NCI-H2196 treated with DMSO at 0.1 percent for 48 hours (cell line): ENCODE measurements around the gene DBP.
A peak's percentile ranks its signal among the peaks of the same experiment; 100 is the strongest.

Source experiments
- DNase-seq: peaks from one replicate; lab custom pipeline; 2025; ENCODE audit not compliant: unreplicated experiment; lab: John Stamatoyannopoulos, UW

The DBP gene

GRCh38 chr19:48628486-48629296 is 8.5 kb downstream of the DBP start:
- no peak for DNase-seq

GRCh38 chr19:48627865-48628314 is 9.3 kb downstream of the DBP start:
- DNase-seq: no peak

DNA sequence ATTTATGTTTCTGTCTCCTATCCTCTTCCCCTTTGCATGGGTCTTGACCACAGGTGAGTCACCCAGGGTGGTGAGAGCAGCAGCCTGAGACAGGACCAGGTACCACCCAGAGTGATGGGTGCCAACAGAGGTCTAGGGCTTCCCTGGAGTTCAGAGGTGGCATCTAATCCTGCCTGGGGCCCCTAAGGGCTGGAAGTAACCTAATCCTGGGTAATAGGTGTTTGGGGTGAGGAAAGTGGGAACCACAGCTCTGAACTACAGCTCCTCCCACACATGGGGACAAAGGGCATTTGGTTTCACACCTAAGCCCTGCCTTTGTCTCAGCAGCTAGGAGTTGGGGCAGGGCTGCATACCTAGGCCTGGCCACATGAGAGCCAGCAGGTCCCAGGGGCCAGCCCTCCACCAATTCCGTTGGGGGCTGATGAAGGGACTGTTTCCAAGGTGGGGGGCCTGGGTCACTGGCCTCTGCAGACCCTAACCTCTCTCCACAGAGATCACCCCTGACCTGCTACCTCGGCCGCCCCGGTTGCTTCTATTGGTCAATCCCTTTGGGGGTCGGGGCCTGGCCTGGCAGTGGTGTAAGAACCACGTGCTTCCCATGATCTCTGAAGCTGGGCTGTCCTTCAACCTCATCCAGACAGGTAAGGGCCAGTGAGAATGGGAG is 9.8 kb downstream of the DBP start:
- DNase-seq: no peak

GRCh38 chr19:48625891-48626327 is 11.3 kb downstream of the DBP start:
- DNase-seq: no peak

DNA sequence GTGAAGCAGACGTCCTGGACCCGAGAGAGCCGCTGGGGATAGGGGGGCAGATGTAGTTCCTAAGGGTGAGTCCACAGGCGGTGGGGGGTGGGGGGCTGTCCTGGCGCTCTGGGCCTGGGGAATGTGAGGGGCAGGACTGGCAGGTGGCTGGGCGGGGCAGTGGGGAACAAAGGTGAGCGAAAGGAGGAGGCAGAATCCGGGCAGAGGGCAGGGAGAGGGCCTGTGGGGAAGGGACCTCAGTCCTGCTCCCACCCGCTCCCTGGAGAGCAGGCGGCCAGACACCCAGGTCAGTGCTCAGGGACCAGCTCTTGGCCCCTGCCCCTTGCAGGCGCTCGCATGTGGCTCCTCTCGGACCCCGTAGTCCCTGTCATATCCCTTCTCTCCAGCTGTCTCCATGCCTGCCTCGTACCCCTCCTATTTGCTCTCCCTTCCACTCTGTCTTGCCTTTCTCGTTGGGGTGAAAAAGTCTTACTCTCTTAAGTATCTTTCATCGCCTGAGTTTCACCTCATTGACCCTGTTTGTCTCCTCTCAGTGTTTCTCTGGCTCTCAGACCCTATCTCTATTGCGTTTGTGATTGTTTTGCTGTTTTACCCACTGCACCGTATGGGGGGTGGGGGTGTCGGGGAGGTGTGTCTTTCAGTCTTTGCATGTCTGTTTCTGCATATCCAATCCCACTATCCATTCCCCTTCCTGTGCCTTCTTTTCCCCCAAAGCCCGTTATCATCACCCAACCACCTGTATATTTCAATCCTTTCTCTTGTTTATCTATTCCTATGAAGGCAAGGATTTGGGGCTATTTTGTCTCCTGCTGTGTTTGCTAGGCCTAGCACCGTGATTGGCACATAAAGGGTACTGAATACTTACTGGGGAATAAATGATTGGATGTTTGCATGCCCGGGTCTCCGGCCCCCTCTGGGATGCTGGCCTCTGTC is 12.1 kb downstream of the DBP start:
- no peak for DNase-seq

- peak; percentile 97 for DNase-seq
These were observed 13.0 kb downstream of the DBP start for GRCh38 chr19:48624067-48624594.

- DNase-seq: no peak
These were observed 13.6 kb downstream of the DBP start for GRCh38 chr19:48623556-48624066.

- no peak for DNase-seq
These were observed 17.2 kb downstream of the DBP start for GRCh38 chr19:48619692-48620585.

DNA sequence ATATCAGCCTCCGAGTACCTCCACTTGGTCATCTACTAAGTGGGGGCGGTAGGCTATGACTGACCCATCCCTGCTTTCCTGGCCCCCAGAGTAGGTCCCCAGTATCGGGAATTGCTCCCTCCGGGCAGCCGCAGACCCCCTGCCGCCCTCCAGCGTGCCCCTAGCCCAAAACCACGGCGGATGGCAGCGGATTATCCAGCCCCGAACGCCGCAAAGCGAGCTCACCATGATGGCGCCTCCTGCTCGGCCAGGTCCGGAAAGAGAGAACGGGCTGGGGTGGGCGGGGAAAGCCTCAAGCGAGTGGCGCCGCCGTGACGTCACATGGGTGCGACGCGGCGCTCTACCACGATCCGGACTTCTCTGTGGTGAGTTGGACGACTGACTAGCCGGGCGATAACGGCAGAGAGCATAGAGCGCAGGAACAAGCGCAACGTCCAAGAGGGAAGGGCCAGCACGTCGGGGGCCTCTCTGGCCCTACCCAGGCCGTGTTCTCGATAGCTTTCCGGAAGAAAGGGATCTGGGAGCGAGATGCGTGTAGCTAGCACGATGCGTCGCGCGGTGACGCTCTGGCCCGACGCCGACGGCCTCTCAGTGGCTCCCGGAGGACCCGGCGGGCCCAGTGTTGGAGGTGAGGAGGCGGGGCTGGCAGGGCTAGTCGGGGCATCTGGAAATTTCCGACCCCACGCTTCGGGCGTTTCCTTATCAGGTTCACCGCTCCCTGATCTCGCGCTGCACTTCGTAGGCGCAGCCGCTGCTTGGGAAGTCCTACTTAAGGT is 18.1 kb downstream of the DBP start, which contains the start of the genes RPL18 and SPHK2:
TSS of gene RPL18 (minus strand) at position 263 of the 776 bp plus-strand sequence. CDS start at position 228, 35 bp downstream.
TSS of gene SPHK2 (plus strand) at position 591 of the 776 bp plus-strand sequence. CDS start 1,009 bp downstream, outside the sequence.
- peak; percentile 98 for DNase-seq

DNA sequence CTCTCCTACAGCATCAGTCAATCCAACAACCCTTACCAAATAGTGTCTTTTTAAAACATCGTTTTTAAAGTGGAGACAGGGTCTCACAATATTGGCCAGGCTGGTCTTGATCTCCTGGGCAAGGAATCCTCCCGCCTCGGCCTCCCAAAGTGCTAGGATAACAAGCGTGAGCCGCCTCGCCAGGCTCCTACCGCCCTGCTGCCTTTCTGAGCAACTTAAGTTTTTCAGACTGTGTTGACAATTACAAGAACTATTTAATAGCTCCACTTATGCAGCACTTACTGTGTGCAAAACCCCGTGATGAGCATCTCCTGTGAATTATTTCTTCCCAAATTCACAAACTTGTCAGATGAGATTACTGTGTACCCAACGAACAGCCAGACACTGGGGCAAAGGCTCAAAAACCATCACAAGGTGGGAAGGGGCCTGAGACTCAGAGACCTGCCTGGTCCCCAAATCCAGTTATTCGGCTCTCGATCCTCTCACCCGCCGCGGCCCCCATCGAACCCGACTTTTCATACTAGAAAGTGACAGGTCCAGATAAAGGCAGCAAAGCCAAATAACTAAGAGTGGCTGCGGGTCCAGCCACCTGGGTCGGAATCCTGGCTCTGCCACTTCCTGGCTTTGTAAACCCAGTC is 18.8 kb downstream of the DBP start:
- no peak for DNase-seq

DNA sequence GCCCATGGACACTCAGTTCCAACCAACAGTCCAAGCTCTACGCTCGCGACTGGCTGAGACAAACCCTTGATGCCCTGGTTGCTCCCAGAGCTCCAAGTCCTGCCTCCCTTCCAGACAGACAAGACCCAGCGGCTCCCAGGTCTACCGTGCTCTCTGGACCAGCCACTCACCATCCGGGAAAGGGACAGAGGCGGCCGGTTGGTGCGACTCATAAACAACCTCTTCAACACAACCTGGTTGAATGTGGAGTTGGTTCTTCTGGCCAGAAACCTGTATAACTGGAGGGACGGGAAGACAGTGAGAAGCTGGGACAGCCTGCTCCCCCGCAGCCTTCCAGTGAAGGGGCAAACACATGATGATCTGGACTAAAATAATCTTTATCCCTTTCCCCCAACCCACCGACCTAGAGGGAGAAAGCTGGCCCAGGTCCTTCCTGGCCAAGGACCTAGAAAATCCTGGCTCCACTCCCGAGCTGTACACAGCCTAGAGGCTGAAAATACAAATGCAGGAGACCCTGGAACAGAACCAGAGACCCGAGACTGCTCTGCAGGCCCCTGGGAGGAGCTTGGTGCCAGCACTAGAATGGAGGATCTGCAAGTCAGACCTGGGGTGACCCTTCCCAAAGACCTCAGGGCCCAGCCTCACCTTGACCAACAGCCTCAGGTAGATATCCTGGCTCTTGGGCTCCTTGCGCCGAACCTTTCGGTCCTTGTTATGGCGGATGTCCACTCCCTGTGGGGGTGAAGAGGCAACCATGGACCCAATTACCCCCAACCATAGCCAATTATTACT is 19.8 kb downstream of the DBP start:
- no peak for DNase-seq

DNA sequence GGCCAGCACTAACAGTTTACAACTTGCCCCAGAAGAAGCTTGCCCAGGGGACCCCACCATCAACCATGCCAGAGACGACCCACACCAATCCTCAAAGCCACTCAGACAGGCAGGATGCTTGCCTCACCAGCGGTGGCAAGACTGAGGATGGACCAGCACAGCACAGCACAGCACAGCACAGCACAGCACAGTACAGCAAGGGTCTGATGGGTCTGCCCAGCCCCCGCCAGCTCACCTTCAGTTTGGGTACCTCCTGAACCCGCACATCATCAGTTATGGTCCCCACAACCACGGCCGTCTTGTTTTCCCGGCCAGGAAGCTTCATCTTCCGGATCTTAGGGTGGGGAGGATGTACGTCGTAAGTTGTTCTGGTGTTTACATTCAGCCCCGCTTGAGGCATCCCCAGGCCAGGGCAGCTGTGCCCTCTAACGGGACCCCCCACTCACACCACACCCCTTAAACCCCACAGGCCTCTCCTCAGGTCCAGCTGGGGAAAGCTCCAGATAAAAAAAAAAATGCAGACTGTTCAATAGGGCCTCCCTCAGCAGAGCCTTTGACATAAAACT is 20.6 kb downstream of the DBP start:
- DNase-seq: no peak

GRCh38 chr19:48616041-48616436 is 21.1 kb downstream of the DBP start:
- DNase-seq: no peak

DNA sequence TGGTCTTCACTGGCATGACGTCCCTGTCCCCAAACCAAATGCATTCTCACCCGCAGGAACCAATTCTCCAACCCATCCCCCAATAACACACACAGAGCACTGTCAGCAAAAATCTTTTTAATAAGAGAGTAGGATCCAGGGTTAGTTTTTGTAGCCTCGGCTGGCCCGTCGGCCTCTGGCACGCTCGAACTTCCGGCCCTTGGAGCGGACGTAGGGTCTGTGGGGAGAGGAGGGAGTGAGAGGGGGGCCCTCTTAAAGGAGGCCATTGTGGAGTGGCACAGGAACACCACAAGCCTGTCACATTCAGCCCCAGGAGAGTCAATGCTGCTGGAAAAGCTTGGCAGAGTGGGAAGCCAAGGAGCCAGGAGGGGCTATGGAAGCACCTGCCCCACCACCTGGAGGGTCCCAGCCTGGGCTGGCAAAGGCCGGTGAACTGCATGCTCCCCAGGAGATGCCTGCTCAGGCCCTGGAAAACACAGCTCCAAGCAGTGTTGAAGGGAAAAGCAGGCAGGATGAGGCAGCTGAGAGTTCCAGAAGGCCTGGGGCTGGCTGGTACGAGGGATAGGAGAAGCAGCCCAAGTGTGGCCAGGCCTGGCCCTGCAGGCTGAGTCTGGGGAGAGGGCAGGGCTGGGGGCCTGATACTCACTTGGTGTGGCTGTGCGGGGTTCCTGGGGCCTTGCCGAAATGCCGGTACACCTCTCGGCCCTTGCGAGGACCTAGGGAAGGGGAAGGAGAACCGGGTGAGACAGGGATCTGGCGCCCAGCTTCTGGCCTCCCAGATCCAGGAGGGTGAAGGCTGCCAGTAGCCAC is 21.7 kb downstream of the DBP start:
- DNase-seq: no peak

GRCh38 chr19:48614436-48615230 is 22.5 kb downstream of the DBP start, which contains the start of gene FAM83E:
Gene FAM83E, minus strand, starts transcription at chr19:48615076. Its CDS starts 1,704 bp downstream, at chr19:48613372.
- no peak for DNase-seq
